Endometrial microvascular endothelial cells (primary cell): ENCODE measurements around the gene PPP1R13L. TPM values are rescaled to one million over a fixed set of nuclear protein-coding genes. Genes with fewer than 3 reads are reported as not detected.

Experiments
- in situ Hi-C: cut with HindIII; loops from 2 replicates; pipeline ENCODE4 v1.10.0; 2017; ENCODE audit warnings: low sequenced_read_pairs, low pct_unique_long_range_greater_than_20kb; ENCODE audit errors: inconsistent ontology term
- total RNA-seq: library from RNA; depleted of rRNA; stranded (reverse); fragments of >200 nt; gene quantifications from one replicate; pipeline ENCODE4 v1.2.3, GENCODE V29; 2015; ENCODE audit errors: inconsistent ontology term

The PPP1R13L gene, protein sequence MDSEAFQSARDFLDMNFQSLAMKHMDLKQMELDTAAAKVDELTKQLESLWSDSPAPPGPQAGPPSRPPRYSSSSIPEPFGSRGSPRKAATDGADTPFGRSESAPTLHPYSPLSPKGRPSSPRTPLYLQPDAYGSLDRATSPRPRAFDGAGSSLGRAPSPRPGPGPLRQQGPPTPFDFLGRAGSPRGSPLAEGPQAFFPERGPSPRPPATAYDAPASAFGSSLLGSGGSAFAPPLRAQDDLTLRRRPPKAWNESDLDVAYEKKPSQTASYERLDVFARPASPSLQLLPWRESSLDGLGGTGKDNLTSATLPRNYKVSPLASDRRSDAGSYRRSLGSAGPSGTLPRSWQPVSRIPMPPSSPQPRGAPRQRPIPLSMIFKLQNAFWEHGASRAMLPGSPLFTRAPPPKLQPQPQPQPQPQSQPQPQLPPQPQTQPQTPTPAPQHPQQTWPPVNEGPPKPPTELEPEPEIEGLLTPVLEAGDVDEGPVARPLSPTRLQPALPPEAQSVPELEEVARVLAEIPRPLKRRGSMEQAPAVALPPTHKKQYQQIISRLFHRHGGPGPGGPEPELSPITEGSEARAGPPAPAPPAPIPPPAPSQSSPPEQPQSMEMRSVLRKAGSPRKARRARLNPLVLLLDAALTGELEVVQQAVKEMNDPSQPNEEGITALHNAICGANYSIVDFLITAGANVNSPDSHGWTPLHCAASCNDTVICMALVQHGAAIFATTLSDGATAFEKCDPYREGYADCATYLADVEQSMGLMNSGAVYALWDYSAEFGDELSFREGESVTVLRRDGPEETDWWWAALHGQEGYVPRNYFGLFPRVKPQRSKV
- 28.9 TPM for total RNA-seq

DNA sequence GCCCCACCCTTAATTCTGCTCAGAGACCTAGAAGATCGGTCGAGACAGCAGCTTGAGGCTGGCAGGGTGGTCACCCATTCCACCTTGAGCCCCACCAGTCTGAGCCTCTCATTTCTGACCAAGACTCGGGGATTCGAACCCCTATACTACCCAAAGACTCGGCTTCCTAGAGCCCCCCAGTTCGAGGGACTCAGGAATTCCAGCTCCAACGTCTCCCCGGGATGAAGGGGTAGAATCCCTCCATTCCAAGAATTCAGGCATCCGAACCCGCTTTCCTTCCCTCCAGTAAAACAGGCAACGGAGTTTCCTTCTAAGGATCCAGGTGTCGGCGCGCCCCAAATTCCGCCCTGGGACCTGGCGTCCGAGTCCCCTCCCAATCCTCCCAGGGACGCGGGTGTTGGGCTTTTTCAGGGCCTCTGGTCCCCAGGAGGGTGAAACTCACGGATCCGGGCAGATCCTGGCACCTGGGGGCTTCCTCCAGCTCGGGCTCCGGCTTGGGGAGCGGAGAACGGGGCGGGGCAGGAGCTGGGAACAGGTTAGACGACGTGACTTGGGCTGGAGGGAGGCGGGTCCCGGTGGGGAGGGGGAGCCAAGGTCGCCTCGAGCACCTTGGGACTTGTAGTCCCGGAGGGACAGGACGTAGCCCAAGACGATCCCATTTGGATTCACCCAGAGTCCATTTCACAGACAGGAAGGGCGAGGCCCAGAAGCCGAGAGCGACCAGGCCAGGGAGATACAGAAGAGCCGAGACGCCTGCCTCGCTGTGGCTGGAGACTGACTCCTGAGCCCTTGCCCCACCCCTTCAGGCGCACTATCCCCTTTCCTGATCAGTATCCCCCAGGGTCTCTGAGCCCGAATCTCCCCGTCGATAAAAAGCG lies at the start of gene PPP1R13L:
Gene PPP1R13L, minus strand, starts transcription at position 513 of the 878 bp plus-strand sequence. CDS start 6,751 bp downstream, outside the sequence.
- in situ Hi-C loops, result no loop called here

DNA sequence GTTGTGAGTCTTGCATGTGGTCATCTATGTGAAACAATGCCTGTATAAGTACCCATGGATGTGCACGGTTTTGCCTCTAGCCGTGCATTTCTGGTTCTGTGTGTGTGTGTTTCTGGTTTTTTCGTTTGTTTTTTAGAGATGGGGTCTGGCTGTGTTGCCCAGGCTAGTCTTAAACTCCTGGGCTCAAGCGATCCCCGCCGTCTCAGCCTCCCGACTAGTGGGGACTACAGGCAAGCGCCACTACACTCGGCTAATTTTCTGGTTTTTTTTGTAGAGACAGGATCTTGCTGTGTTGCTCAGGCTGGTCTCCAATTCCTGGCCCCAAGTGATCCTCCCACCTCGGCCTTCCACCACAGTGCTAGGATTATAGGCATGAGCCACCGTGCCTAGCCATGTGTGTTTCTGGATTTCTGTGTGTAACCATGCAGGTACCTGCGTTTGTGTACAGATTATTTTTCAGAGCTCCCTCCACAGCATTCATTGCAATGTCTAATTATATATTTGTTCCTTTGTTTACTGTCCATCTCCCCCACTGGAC lies 47.0 kb upstream of the PPP1R13L start:
- in situ Hi-C loops, result no loop called here

DNA sequence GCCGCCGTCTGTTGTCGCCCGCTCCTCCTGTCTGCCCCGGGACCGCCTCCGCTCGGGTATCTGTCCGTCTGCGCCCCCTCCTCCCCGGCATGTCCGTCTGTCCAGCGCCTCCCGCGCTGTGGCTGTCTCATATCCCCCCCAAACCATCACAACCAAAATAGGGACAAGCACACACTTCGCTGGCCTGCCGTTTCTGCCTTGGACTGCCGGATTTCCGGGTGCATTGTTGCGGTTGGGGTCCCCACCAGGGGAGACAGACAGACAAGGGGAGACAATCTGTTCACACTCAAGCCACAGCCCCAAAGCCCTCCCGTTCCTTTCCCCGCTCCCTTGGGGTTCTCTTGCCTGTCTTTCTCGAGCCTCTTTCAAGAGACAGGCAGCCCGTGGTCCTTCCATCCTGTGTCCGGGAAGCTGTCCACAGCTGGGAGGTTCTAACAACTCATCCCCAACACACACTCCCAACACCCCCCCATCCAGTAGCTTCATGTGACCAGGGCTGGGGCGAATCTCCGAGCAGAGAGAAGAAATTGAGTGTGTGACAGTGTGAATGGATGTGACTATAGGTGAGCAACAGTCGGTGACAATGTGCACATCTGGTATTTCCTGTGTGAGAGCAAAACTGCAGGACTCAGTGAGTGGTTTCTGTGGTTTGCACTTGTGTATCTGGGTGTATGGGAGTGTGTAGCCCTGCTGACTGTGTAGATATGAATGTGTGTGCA lies 46.4 kb upstream of the PPP1R13L start:
- in situ Hi-C loops, result no loop called here

DNA sequence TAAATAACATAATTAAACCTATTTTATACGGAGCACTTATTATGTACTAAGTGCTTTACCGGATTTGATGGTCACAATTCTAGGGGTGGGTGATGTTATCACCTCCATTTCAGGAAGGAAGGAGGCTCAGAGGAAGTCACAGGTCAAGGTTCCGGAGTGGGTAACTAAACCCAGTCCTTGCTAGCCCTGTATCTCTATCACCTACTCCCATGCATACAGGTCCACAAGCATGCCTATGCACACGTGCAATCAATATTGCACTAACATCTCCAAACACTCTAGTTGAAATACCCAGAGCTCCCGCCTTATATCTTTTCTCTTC lies 45.1 kb upstream of the PPP1R13L start:
- in situ Hi-C loops, result no loop called here

DNA sequence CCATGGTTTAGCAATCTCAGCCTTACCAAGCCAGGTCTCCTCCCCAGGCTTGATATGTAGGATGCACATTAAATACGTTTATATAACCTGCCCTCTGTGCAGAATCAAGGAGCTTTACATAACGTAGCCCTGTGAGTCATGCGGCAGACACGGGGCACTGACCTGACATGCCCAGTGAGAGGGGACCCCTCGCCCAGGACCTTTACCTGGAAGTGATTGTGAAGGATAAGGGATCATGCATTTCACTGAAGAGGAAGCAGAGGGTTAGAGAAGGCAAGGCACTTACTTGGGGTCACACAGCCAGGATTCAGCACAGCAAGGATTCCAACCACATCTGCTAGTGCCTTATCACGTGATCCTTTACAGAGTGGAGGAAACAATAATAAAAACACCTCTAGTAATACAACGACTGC lies 44.0 kb upstream of the PPP1R13L start:
- in situ Hi-C loops, result no loop called here

DNA sequence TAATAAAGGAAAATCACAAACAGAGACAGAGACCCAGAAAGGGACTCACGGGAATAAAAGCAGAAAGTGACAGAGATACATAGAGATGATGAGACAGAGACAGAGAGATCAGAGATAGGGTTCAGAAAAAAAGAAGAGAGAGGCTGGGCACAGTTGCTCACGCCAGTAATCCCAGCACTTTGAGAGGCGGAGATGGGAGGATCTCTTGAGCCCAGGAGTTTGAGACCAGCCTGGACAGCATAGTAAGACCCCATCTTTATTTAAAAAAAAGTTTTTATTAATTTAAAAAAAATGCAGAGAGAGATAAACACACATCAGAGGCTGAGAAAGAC lies 43.5 kb upstream of the PPP1R13L start:
- in situ Hi-C loops, result no loop called here

DNA sequence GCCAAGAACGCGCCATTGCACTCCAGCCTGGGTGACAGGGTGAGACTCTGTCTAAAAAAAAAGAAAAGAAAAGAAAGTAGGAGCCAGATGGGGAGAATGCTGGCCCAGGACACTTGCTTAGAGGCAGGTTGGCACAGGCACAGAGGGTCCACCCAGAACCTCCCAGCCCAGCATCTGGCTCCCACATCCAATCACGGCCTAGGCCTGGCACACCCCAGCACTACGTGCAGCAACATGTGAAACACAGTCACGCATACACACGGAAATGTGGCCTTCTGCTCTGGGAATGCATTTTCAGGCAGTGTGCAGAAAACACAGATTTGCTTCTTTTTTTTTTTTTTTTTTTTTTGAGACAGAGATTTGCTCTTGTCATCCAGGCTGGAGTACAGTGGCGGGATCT lies 42.1 kb upstream of the PPP1R13L start:
- in situ Hi-C loops, result no loop called here

DNA sequence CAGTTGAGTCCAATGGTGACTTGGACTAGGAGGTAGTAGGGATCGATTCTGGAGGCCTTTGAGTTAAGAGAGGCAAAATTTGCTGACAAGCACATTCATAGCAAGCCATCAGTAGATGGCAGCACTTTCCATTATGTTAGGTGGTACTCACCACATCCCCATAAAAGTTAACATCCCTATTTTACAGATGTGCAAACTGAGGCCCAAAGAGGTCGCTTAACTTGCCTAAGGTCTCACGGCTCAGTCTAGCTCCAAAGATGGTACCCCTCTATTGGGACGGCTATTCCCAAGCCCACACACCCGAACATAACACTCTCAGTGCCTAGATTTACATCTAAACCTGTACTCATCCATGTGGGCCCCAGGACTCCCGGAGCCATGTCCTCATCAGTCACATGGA lies 41.4 kb upstream of the PPP1R13L start:
- in situ Hi-C loops, result no loop called here

DNA sequence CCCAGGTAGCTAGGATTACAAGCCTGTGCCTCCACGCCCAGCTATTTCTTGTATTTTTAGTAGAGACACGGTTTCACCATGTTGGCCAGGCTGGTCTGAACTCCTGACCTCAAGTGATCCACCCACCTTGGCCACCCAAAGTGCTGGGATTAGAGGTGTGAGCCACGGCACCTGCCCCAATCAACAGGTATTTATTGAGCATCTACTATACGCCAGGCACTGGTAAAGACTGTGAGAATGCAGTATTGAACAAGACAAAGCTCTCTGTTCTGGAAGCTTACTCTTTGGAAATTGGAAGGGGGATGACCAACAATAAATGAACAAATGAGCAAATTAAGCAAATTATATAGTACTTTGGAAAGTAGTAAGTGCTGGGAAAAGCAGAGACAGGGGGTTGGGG lies 40.3 kb upstream of the PPP1R13L start:
- in situ Hi-C loops, result no loop called here

DNA sequence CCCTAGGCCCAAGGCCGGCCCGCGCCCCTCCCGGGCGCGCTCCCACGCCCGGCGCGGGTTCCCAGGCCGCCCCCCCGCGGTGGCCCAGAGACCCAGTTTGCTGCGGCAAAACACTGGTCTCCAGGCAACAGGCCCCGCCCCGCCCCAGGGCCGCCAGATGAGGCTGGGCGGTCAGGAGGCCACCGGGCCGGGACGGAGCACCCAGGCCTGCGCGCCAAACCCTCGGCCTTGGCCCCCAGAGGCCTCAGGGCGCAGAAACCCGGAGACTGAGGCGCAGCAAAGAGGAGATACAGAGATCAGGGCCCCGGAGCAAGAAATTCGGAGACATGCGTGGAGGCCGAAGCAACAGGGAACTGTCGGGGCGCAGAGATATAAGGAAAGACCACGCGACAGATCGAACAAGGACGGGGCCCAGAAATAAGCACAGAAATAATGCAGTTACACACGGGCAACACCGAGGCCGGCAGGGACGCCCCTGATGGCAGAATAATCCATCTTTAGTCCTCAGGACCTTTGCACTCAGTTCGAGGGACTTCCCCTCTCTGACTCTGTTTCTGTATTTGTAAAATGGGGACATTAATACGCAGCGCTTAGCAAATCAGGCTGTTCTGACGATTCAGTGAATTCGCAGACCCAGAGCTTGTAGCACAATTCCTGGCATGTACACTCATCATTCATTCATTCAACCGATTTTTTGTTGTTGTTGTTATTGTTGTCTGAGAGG lies 39.6 kb upstream of the PPP1R13L start:
- in situ Hi-C loops, result no loop called here

DNA sequence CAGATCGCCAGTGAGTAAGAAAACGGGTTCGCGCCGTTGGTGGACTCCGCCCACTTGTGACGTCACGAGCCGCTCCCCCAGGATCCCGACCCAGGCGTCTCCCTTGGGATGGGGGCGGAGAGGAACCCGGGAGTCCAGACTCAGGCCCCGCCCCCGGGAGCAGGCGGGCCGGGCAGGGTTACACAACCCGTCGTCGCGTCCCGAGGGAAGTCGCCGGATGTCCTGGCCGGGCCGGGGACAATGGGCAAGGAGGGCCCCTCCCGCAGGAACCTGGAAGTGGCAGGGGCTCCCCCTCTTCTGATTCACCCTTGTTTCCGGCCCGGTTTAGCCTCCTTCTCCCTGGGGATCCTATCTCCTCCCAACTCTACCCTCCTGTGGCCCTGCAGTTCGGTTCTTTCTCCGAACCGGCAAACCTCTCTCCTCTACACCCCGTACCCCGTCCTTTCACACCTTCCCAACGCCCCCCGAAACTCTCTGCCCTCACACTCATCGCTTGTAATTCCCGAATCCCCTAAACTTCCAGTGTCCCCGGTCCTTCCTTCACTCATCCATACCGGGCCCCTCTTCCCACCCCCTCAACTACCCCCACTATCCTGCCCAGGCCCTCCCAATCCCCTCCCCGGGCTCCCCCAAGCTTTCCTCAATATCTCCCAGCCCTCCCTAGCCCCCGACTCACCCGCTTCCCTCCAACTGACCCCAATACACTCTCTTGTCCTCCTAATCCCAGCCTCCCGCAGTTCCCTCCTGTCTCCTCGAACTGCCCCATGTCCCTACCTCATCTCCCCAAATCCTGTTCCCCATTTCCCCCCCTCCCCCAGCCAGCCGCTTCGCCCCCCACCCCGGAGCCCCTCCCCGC lies 38.8 kb upstream of the PPP1R13L start:
- in situ Hi-C loops, result no loop called here

DNA sequence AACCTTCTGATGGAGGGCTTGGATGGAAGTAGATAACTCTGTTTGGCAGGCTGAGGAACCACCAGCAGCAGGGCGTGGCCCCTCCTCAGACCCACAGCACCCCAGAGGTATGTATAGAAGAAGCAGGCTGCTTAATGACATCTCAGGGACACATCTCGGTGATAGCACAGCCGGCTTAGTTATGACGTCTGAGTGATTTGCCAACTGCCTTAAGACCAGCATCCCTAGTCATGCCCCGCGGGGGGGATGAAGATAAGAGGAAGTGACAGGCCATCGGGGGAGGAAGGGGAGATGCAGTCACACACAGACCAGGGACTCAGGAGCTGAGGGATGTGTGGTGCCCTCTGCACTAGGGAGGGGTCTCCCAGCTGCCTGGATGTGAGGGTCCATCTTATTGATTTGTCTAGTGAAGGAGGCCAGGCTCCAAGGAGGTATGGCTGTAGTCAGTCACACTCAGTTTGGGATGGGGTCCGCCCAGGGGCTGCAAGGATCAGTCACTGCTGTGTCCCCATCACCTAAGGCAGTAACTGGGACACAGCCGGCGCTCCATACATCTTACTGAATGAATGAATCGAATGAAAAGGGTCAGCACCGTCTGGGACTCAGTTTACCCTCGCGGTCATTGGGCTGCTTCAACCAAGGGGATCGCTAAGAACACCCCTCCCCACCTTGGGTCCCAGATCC lies 38.1 kb upstream of the PPP1R13L start:
- in situ Hi-C loops, result no loop called here

DNA sequence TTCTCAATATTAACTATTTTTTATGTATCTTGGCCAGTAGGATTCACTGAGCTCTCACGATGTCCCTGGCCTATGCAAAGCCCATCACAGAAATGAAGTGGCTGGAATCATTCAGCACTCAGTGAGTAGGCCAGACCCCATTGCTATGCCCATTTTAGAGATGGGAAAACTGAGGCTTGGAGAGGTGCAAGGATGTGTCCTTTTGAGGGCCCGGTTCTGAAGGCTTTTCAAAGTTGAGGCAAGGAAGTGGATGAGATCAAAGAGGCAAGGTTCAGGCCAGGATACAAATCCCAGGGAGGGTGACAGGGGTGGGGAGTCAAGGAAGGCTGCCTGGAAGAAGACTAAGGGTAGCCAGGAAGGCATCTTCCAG lies 37.5 kb upstream of the PPP1R13L start:
- in situ Hi-C loops, result no loop called here

DNA sequence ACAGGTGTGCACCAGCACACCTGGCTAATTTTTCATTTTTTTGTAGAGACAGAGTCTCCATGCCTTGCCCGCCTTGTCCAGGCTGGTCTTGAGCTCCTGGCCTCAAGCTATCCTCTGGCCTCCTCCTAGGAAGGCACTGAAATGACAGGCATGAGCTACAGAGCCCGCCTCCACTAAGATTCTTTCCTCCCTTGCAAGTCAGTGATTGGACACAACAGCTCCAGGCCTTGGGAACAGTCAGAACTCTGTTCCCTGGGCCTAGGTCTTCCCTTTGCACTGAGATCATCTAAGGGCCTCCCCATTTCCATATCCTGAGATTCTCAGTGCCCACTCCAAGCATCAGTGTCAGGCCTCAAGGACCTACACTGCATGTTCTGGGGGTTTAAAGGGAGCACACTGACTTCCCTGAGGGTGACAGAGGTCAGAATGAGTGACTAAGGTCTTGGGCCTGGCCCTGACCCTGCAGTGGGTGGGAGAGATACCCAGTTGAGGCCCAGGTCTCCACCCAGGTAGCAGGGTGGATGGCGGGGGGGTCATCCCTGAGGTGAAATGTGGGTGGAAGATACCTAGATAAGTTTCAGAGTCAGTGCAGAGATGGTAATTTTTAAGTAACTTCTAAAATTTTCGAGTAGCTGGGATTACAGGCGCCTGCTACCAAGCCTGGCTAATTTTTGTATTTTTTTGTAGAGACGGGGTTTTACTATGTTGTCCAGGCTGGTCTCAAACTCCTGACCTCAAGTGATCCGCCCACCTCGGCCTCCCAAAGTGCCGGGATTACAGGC lies 36.2 kb upstream of the PPP1R13L start:
- in situ Hi-C loops, result no loop called here

DNA sequence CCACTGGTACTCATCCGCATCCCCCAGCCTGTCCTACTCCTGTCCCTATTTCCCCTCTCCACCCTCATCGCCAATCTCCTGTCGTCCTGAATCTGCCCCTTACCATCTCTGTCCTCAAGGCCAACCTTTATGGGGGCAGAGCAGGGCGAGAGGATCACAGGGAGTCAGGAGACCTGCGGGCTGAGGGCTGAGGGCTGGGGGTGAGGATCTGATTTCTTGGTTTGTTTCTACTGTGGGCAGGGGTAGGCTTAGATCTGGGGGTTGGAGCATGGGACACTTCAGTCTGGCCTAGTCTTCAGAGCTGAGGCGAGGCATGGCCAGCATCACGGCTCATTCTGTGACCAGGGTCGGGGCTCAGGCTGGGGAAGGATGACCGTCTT lies 35.4 kb upstream of the PPP1R13L start:
- in situ Hi-C loops, result no loop called here
